ENCODE data around the gene JUNB. TPM values are rescaled to one million over a fixed set of nuclear protein-coding genes. Genes with fewer than 3 reads are reported as not detected.

The JUNB gene
- total RNA-seq, 1 donor = 5,180 TPM

DNA sequence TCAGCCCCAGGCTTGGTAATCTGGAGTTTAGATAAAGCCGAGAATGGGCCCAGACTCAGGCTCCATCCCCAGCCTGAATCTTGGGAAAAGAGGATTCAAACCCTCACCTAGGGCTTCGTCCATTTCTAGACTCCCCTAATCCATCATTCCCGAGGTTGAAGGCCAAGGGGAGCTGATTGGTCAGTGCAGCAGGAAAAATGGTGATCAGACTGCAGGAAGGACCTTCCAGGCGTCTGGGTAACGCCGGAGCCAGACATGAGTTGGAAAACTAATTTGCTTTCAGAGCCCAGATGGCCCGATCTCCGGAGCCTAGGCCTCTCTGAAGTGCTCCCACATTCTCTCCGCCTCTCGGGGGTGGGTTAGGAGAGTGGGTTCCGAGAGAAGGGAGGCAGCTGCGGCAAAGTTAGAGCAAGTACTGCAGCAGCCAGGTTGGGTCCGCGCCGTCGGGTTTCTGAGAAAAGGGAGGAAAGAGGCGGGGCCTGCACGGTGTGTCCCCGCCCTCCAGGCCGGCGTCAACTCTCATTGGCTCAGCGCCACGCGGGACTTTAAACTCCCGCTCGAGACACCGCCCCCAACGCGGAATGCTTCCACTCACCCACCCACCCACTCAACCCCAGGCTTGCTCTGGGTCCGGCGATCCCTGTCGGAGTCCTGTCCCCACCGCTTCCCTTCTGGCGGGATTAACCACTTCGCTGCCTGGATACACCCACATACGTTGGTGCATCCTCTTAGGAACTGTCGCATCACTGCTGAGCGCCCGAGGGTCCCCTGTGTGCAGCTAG, 43.9 kb downstream of the JUNB start:
- Histone ChIP-seq H3K9me3 (ENCODE audit: low read depth, low read length) (no peaks in the 10 kb centered on the region), H3K4me3 (ENCODE audit: low read length) (no peak overlapping the region), H3K4me1 (ENCODE audit: insufficient read depth, low read length) (peaks cover 27% of the 10 kb centered on the region), H3K27me3 (ENCODE audit: insufficient read depth, low read length) (peaks cover 90% of the 10 kb centered on the region)

DNA sequence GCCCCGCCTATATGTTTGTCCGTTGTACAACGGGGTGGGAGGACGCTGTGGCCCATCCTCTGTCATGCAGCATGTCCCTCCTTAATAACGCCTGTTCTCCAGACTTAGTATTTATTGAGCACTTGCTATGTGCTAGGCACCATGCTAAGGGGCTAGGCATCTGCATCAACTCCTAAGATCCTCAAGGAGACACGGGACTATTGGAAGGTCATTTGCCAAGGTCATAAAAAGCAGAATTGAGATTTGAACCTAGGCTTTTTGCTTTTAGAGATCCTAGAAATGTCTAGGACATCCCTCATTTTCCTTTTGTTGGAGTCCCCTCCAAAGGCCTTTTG, 45.2 kb downstream of the JUNB start:
- Histone ChIP-seq H3K9me3 (ENCODE audit: low read depth, low read length) (no peaks in the 10 kb centered on the region), H3K4me1 (ENCODE audit: insufficient read depth, low read length) (peaks cover 37% of the 10 kb centered on the region), H3K27me3 (ENCODE audit: insufficient read depth, low read length) (peaks cover 90% of the 10 kb centered on the region), H3K4me3 (ENCODE audit: low read length) (no peak overlapping the region)

DNA sequence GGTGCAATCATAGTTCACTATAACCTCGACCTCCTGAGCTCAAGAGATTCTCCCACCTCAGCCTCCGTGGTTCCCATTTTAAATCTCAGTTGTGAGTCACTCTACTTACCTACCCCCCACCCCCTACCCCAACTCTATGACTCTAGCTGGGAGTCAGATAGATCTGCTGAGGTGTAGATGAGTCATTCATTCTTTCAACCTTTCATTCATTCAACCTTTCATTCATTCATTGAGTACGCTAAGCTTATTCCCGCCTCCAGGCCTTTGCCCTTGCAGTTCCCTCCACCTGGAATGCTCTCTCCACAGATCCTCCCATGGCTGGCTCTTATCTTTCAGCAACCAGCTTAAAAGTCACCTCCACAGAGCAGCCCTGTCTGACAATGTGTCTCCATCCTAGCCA, 45.9 kb downstream of the JUNB start:
- H3K27me3 ChIP-seq (ENCODE audit: insufficient read depth, low read length) = peaks cover 90% of the 10 kb centered on the region
- peaks cover 37% of the 10 kb centered on the region for H3K4me1 ChIP-seq (ENCODE audit: insufficient read depth, low read length)
- H3K9me3 ChIP-seq (ENCODE audit: low read depth, low read length) = no peaks in the 10 kb centered on the region
- H3K4me3 ChIP-seq (ENCODE audit: low read length) = no peak overlapping the region

- Histone ChIP-seq H3K9me3 (ENCODE audit: low read depth, low read length) (no peaks in the 10 kb centered on the region), H3K4me1 (ENCODE audit: insufficient read depth, low read length) (peaks cover 26% of the 10 kb centered on the region), H3K27me3 (ENCODE audit: insufficient read depth, low read length) (peaks cover 86% of the 10 kb centered on the region), H3K4me3 (ENCODE audit: low read length) (no peak within 1 kb of the TSS)
Observed at GRCh38 chr19:12838182-12838885, 47.0 kb downstream of the JUNB start, which contains the start of gene MAST1. Gene MAST1 (plus strand): TSS chr19:12838515. CDS start chr19:12838573, 58 bp downstream.

- H3K27me3 ChIP-seq (ENCODE audit: insufficient read depth, low read length) = peaks cover 84% of the 10 kb centered on the region
- no peak overlapping the region for H3K4me3 ChIP-seq (ENCODE audit: low read length)
- H3K9me3 ChIP-seq (ENCODE audit: low read depth, low read length) = no peaks in the 10 kb centered on the region
- H3K4me1 ChIP-seq (ENCODE audit: insufficient read depth, low read length) = peaks cover 21% of the 10 kb centered on the region
Observed at GRCh38 chr19:12838886-12839756, 47.8 kb downstream of the JUNB start.

DNA sequence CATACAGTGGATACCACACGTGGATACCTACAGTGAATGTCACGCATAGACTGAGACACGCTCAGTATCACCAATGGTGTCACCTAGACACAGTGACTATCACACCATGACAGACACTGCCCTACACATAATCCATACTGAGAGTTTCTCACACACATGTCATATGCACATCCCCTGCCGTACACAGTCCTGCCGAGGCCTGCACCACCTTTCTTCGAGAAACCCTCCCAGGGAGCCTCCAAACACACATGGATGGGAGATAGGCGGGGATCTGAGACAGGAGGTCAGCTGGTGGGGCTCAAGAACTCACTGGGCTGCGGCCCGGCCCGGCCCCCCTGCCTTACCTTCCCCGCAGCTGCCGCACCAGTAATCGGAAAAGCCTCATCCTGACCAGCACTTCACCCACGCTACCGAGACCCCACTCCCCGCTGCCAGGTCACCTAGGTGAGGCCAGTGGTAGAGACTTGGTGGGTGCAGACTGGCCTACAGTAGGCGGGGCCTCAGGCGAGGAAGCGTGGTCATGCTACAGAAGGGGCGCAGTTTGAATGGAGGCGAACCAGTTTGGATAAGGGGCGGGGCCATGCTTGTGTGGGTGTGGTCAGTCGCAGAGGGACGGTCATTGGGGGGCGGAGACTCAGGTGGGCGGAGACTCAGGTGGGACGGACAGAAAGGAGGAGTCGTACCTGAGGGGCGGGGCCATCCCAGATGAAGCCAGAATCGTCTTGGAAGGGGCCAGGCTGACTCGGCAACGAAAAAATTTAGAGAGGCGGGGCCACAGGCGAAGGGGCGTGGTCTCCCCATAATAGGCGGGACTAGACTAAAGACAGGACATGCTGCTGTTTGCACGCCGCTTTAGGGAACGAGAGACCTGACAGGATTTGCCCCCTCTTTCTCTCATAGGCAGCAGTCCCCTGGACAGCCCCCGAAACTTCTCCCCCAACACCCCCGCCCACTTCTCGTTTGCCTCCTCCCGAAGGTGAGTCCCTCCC, 49.1 kb downstream of the JUNB start:
- H3K9me3 ChIP-seq (ENCODE audit: low read depth, low read length) = no peaks in the 10 kb centered on the region
- H3K4me3 ChIP-seq (ENCODE audit: low read length) = no peak overlapping the region
- H3K27me3 ChIP-seq (ENCODE audit: insufficient read depth, low read length) = peaks cover 72% of the 10 kb centered on the region
- H3K4me1 ChIP-seq (ENCODE audit: insufficient read depth, low read length) = peaks cover 16% of the 10 kb centered on the region

DNA sequence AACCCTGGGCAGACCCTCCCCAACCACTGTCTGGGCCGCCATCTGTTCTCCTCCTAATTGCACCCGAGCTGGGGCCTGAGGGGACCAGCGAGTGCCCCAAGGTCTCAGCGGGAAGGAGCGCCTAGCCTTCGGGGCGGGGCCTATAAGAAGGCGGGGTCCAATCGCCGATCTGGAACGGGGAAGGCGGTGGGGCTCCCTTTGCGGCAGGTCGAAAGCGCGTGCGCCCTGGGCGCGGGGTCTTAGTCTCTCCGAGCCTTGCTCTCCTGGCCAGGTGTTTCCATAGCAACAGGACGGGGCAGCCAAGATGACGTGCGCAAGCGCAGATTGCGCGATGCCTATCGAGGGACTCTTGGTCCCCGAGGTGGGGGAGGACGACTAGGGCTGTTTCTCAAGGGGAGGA, 49.8 kb downstream of the JUNB start:
- peaks cover 16% of the 10 kb centered on the region for H3K4me1 ChIP-seq (ENCODE audit: insufficient read depth, low read length)
- peaks cover 65% of the 10 kb centered on the region for H3K27me3 ChIP-seq (ENCODE audit: insufficient read depth, low read length)
- H3K9me3 ChIP-seq (ENCODE audit: low read depth, low read length) = no peaks in the 10 kb centered on the region
- H3K4me3 ChIP-seq (ENCODE audit: low read length) = no peak overlapping the region

GRCh38 chr19:12842511-12842910, 51.2 kb downstream of the JUNB start:
- Histone ChIP-seq H3K4me3 (ENCODE audit: low read length) (no peak overlapping the region), H3K4me1 (ENCODE audit: insufficient read depth, low read length) (peaks cover 21% of the 10 kb centered on the region), H3K27me3 (ENCODE audit: insufficient read depth, low read length) (peaks cover 57% of the 10 kb centered on the region), H3K9me3 (ENCODE audit: low read depth, low read length) (no peaks in the 10 kb centered on the region)

Other genes starting within 250 kb of the JUNB start
- gene ZNF564, start 240.0 kb upstream of the JUNB start, total RNA-seq = 17.6 TPM
- gene ZNF490, start 180.7 kb upstream of the JUNB start, total RNA-seq = 5.6 TPM
- gene ZNF791, start 180.6 kb upstream of the JUNB start, total RNA-seq = 52.8 TPM
- gene MAN2B1, start 124.7 kb upstream of the JUNB start, total RNA-seq = 143 TPM
- gene WDR83, start 124.7 kb upstream of the JUNB start, total RNA-seq = 3.4 TPM
- 63.2 TPM for gene DHPS, start 109.6 kb upstream of the JUNB start, total RNA-seq
- gene GNG14, start 103.5 kb upstream of the JUNB start, total RNA-seq = not detected
- 2.0 TPM for gene FBXW9, start 94.9 kb upstream of the JUNB start, total RNA-seq
- 20.3 TPM for gene TNPO2, start 67.6 kb upstream of the JUNB start, total RNA-seq
- gene TRIR, start 56.8 kb upstream of the JUNB start, total RNA-seq = 194 TPM
- gene GET3, start 54.0 kb upstream of the JUNB start, total RNA-seq = 28.7 TPM
- not detected for gene BEST2, start 39.7 kb upstream of the JUNB start, total RNA-seq
- 8.3 TPM for gene HOOK2, start 15.9 kb upstream of the JUNB start, total RNA-seq
- gene PRDX2, start 10.3 kb downstream of the JUNB start, total RNA-seq = 55.5 TPM
- not detected for gene THSD8, start 10.6 kb downstream of the JUNB start, total RNA-seq
- 1.4 TPM for gene RNASEH2A, start 15.1 kb downstream of the JUNB start, total RNA-seq
- 0.21 TPM for gene RTBDN, start 43.1 kb downstream of the JUNB start, total RNA-seq
- gene MAST1, start 47.0 kb downstream of the JUNB start, total RNA-seq = 0.52 TPM
- gene DNASE2, start 90.0 kb downstream of the JUNB start, total RNA-seq = 17.2 TPM
- not detected for gene KLF1, start 95.7 kb downstream of the JUNB start, total RNA-seq
- 12.9 TPM for gene GCDH, start 99.7 kb downstream of the JUNB start, total RNA-seq
- 0.84 TPM for gene SYCE2, start 127.8 kb downstream of the JUNB start, total RNA-seq
- 12.2 TPM for gene FARSA, start 142.2 kb downstream of the JUNB start, total RNA-seq
- 434 TPM for gene CALR, start 147.1 kb downstream of the JUNB start, total RNA-seq
- 48.8 TPM for gene RAD23A, start 154.4 kb downstream of the JUNB start, total RNA-seq
- 5.2 TPM for gene GADD45GIP1, start 165.7 kb downstream of the JUNB start, total RNA-seq
- not detected for gene DAND5, start 178.1 kb downstream of the JUNB start, total RNA-seq
- gene NFIX, start 204.0 kb downstream of the JUNB start, total RNA-seq = 1.9 TPM

Data from mononuclear cell (primary cell).